HEK293 (cell line): ENCODE data around the gene PIM2.
A peak's percentile ranks its signal among the peaks of the same experiment; 100 is the strongest.

Source experiments
- EGR2 ChIP-seq: fragments of 450-650 bp; formaldehyde crosslinking; IDR thresholded peaks from 2 replicates; pipeline ENCODE4 v1.5.1; 2016; ENCODE audit warnings: low read depth, missing biosample characterization, missing genetic modification characterization
- KLF1 ChIP-seq: fragments of 450-650 bp; formaldehyde crosslinking; IDR thresholded peaks from 2 replicates; pipeline ENCODE4 v1.5.1; 2016; ENCODE audit warnings: missing biosample characterization, missing genetic modification characterization
- KLF9 ChIP-seq: fragments of 450-650 bp; formaldehyde crosslinking; IDR thresholded peaks from 2 replicates; pipeline ENCODE4 v1.5.1; 2016; ENCODE audit warnings: missing biosample characterization, missing genetic modification characterization, low read depth
- SALL2 ChIP-seq: fragments of 450-650 bp; formaldehyde crosslinking; IDR thresholded peaks from 2 replicates; pipeline ENCODE4 v1.5.0; 2017; ENCODE audit warnings: missing biosample characterization, mild to moderate bottlenecking, missing genetic modification characterization, borderline replicate concordance
- YY1 ChIP-seq: fragments of 450-650 bp; formaldehyde crosslinking; IDR thresholded peaks from 2 replicates; pipeline ENCODE4 v1.5.1; 2018; ENCODE audit warnings: missing biosample characterization, missing genetic modification characterization
- ZBTB26 ChIP-seq: fragments of 450-650 bp; formaldehyde crosslinking; optimal IDR thresholded peaks from 2 replicates; pipeline ENCODE3; 2016; ENCODE audit warnings: missing biosample characterization, mild to moderate bottlenecking, missing genetic modification characterization
- ZBTB44 ChIP-seq: fragments of 450-650 bp; IDR thresholded peaks from 2 replicates; pipeline ENCODE4 v1.5.1; 2018; ENCODE audit warnings: missing biosample characterization, mild to moderate bottlenecking, missing genetic modification characterization
- ZFHX2 ChIP-seq: fragments of 450-650 bp; formaldehyde crosslinking; conservative IDR thresholded peaks from 2 replicates; pipeline ENCODE4 v1.5.1; 2016; ENCODE audit warnings: missing biosample characterization, missing genetic modification characterization
- ZNF16 ChIP-seq: fragments of 450-650 bp; formaldehyde crosslinking; IDR thresholded peaks from 2 replicates; pipeline ENCODE4 v1.5.1; 2016; ENCODE audit warnings: low read depth, missing biosample characterization, missing genetic modification characterization
- ZNF175 ChIP-seq: fragments of 450-650 bp; formaldehyde crosslinking; IDR thresholded peaks from 2 replicates; pipeline ENCODE4 v1.5.1; 2016; ENCODE audit warnings: missing biosample characterization, missing genetic modification characterization
- ZNF311 ChIP-seq: fragments of 450-650 bp; formaldehyde crosslinking; IDR thresholded peaks from 2 replicates; pipeline ENCODE4 v1.5.1; 2017; ENCODE audit warnings: missing biosample characterization, missing genetic modification characterization, borderline replicate concordance
- ZNF391 ChIP-seq: fragments of 450-650 bp; formaldehyde crosslinking; IDR thresholded peaks from 2 replicates; pipeline ENCODE4 v1.5.1; 2016; ENCODE audit warnings: low read depth, missing biosample characterization, missing genetic modification characterization, borderline replicate concordance
- ZNF423 ChIP-seq: fragments of 450-650 bp; formaldehyde crosslinking; IDR thresholded peaks from 2 replicates; pipeline ENCODE4 v1.5.1; 2016; ENCODE audit warnings: missing biosample characterization, missing genetic modification characterization
- ZNF433 ChIP-seq: fragments of 450-650 bp; formaldehyde crosslinking; IDR thresholded peaks from 2 replicates; pipeline ENCODE4 v1.5.1; 2016; ENCODE audit warnings: missing biosample characterization, missing genetic modification characterization, low read depth
- ZNF449 ChIP-seq: fragments of 450-650 bp; formaldehyde crosslinking; IDR thresholded peaks from 2 replicates; pipeline ENCODE4 v1.5.1; 2017; ENCODE audit warnings: missing biosample characterization, mild to moderate bottlenecking, missing genetic modification characterization, moderate library complexity
- ZNF501 ChIP-seq: fragments of 450-650 bp; formaldehyde crosslinking; IDR thresholded peaks from 2 replicates; pipeline ENCODE4 v1.5.1; 2016; ENCODE audit warnings: missing biosample characterization, missing genetic modification characterization
- ZNF513 ChIP-seq: fragments of 450-650 bp; IDR thresholded peaks from 2 replicates; pipeline ENCODE4 v1.5.1; 2018; ENCODE audit warnings: missing biosample characterization, missing genetic modification characterization
- ZNF560 ChIP-seq: fragments of 450-650 bp; formaldehyde crosslinking; IDR thresholded peaks from 2 replicates; pipeline ENCODE4 v1.5.1; 2017; ENCODE audit warnings: missing biosample characterization, missing genetic modification characterization, borderline replicate concordance
- ZNF785 ChIP-seq: fragments of 450-650 bp; formaldehyde crosslinking; IDR thresholded peaks from 2 replicates; pipeline ENCODE4 v1.5.1; 2016; ENCODE audit warnings: missing biosample characterization, missing genetic modification characterization
- ZNF843 ChIP-seq: fragments of 450-650 bp; formaldehyde crosslinking; IDR thresholded peaks from 2 replicates; pipeline ENCODE4 v1.5.1; 2016; ENCODE audit warnings: missing biosample characterization, missing genetic modification characterization
- ZSCAN18 ChIP-seq: fragments of 450-650 bp; formaldehyde crosslinking; IDR thresholded peaks from 2 replicates; pipeline ENCODE4 v1.5.1; 2016; ENCODE audit warnings: missing biosample characterization, missing genetic modification characterization
- TF ChIP-seq, protein P1 (sequence below): fragments of 450-650 bp; formaldehyde crosslinking; IDR thresholded peaks from 2 replicates; pipeline ENCODE4 v1.5.1; 2016; ENCODE audit warnings: missing biosample characterization, missing genetic modification characterization

Gene PIM2

DNA sequence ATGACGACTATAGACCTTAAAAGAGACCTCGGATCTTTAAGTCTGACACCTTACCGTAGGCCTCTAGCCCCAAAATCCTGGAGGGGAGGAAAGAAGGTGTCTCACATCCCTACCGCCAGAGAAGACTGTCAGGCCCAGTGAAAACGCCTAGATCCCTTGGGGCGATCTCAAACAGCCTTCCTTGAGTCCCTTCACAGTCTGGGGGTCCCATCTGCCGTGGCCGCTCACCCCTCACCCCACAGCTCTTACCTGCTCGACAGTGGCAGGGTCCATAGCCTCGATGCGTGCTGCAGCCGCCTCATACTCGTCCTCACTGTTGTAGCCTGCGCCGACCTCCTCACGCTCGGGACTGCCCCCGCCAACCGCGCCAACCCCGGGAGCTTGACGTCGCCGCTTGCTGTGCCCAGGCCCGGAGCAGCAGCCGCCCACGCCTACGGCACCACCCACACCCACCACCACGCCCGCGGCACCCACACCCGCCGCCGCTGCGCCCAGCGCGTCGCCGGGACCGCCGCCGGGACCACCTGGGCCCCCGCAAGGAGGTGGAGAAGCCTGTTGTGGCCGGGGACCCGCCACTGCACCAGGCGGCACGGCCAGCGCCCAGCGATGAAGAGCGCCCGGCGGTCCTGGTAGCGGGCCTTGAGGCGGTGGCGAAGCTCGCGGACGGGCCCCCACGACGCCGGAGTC, 38.0 kb upstream of the PIM2 start (continued):
- peak; percentile 55; the same call in 1 of the 2 replicates for TF ChIP-seq EGR2 (tag by site-specific recombination)
- no peak for TF ChIP-seq ZBTB44 (tag by site-specific recombination)
- no peak for TF ChIP-seq ZNF423 (tag by site-specific recombination)
- peak; percentile 92 for TF ChIP-seq ZFHX2 (tag by site-specific recombination)
- peak; percentile 55 for TF ChIP-seq ZBTB26 (tag by site-specific recombination)
- no peak for TF ChIP-seq ZNF433 (tag by site-specific recombination)
- TF ChIP-seq, protein P1, sequence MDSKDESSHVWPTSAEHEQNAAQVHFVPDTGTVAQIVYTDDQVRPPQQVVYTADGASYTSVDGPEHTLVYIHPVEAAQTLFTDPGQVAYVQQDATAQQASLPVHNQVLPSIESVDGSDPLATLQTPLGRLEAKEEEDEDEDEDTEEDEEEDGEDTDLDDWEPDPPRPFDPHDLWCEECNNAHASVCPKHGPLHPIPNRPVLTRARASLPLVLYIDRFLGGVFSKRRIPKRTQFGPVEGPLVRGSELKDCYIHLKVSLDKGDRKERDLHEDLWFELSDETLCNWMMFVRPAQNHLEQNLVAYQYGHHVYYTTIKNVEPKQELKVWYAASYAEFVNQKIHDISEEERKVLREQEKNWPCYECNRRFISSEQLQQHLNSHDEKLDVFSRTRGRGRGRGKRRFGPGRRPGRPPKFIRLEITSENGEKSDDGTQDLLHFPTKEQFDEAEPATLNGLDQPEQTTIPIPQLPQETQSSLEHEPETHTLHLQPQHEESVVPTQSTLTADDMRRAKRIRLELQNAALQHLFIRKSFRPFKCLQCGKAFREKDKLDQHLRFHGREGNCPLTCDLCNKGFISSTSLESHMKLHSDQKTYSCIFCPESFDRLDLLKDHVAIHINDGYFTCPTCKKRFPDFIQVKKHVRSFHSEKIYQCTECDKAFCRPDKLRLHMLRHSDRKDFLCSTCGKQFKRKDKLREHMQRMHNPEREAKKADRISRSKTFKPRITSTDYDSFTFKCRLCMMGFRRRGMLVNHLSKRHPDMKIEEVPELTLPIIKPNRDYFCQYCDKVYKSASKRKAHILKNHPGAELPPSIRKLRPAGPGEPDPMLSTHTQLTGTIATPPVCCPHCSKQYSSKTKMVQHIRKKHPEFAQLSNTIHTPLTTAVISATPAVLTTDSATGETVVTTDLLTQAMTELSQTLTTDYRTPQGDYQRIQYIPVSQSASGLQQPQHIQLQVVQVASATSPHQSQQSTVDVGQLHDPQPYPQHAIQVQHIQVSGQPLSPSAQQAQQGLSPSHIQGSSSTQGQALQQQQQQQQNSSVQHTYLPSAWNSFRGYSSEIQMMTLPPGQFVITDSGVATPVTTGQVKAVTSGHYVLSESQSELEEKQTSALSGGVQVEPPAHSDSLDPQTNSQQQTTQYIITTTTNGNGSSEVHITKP: peak; percentile 10; the same call in 1 of the 2 replicates
- TF ChIP-seq ZNF560 (tag by site-specific recombination): no peak
- TF ChIP-seq ZNF311 (tag by site-specific recombination): no peak
- TF ChIP-seq ZNF843 (tag by site-specific recombination): no peak
- TF ChIP-seq ZNF501: no peak
- TF ChIP-seq KLF9 (tag by site-specific recombination): peak; percentile 46; the same call in 1 of the 2 replicates
- no peak for TF ChIP-seq ZNF391 (tag by site-specific recombination)
- TF ChIP-seq ZNF513 (tag by site-specific recombination): no peak
- no peak for TF ChIP-seq ZSCAN18
- no peak for TF ChIP-seq ZNF449 (tag by site-specific recombination)
- TF ChIP-seq ZNF175 (tag by site-specific recombination): no peak
- no peak for TF ChIP-seq YY1 (tag by site-specific recombination)
- TF ChIP-seq SALL2 (tag by site-specific recombination): no peak
- TF ChIP-seq ZNF785 (tag by site-specific recombination): no peak
- peak; percentile 65 for TF ChIP-seq KLF1 (tag by site-specific recombination)
- no peak for TF ChIP-seq ZNF16
